ENCODE data around the gene PTPRB. TPM values are rescaled to one million over a fixed set of nuclear protein-coding genes. Genes with fewer than 3 reads are reported as not detected.

Gene PTPRB
- total RNA-seq, 4 donors from 2014 or later, result 2.0 to 15.9 (median 8.0) TPM

GRCh38 chr12:70487440-70487839, 149.8 kb downstream of the PTPRB start:
- no peak for DNase-seq (ENCODE audit: low spot score in 2 of 2)
- TF ChIP-seq EP300 (IDR thresholded peaks at IDR 0.05) (no peak), POLR2A (IDR thresholded peaks at IDR 0.05) (no peak), POLR2AphosphoS5 (IDR thresholded peaks at IDR 0.05) (no peak)
- TF ChIP-seq, protein P1, sequence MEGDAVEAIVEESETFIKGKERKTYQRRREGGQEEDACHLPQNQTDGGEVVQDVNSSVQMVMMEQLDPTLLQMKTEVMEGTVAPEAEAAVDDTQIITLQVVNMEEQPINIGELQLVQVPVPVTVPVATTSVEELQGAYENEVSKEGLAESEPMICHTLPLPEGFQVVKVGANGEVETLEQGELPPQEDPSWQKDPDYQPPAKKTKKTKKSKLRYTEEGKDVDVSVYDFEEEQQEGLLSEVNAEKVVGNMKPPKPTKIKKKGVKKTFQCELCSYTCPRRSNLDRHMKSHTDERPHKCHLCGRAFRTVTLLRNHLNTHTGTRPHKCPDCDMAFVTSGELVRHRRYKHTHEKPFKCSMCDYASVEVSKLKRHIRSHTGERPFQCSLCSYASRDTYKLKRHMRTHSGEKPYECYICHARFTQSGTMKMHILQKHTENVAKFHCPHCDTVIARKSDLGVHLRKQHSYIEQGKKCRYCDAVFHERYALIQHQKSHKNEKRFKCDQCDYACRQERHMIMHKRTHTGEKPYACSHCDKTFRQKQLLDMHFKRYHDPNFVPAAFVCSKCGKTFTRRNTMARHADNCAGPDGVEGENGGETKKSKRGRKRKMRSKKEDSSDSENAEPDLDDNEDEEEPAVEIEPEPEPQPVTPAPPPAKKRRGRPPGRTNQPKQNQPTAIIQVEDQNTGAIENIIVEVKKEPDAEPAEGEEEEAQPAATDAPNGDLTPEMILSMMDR (IDR thresholded peaks at IDR 0.05), result no peak
- Histone ChIP-seq H3K27me3 (no peaks in the 10 kb centered on the region), H3K27ac (no peak overlapping the region), H3K36me3 (no peaks in the 10 kb centered on the region), H3K9me3 (no peaks in the 10 kb centered on the region), H3K4me1 (no peaks in the 10 kb centered on the region), H3K4me3 (no peak overlapping the region)
- 77% methylated on average over 2 of the region's 2 CpGs for WGBS

- DNase-seq (ENCODE audit: low spot score in 2 of 2), result no peak
- TF ChIP-seq, protein P1 (IDR thresholded peaks at IDR 0.05), result no peak
- TF ChIP-seq POLR2A (IDR thresholded peaks at IDR 0.05), result no peak
- Histone ChIP-seq H3K27ac (no peak overlapping the region), H3K4me3 (no peak overlapping the region), H3K27me3 (no peaks in the 10 kb centered on the region), H3K36me3 (no peaks in the 10 kb centered on the region), H3K9me3 (no peaks in the 10 kb centered on the region), H3K4me1 (no peaks in the 10 kb centered on the region)
- WGBS, result 54% methylated on average over 2 of the region's 2 CpGs
Observed at GRCh38 chr12:70486588-70486987, 150.6 kb downstream of the PTPRB start.

- TF ChIP-seq EP300 (IDR thresholded peaks at IDR 0.05) (no peak), POLR2AphosphoS5 (IDR thresholded peaks at IDR 0.05) (no peak), POLR2A (IDR thresholded peaks at IDR 0.05) (no peak)
- TF ChIP-seq, protein P1 (IDR thresholded peaks at IDR 0.05), result no peak
- 89% methylated on average over 3 of the region's 3 CpGs for WGBS
- H3K4me3 ChIP-seq, result no peak overlapping the region
- H3K27ac ChIP-seq, result no peak overlapping the region
- no peaks in the 10 kb centered on the region for H3K9me3 ChIP-seq
- H3K4me1 ChIP-seq, result no peaks in the 10 kb centered on the region
- H3K36me3 ChIP-seq, result no peaks in the 10 kb centered on the region
- no peaks in the 10 kb centered on the region for H3K27me3 ChIP-seq
- no peak for DNase-seq (ENCODE audit: low spot score in 2 of 2)
Observed at GRCh38 chr12:70485704-70486103, 151.5 kb downstream of the PTPRB start.

GRCh38 chr12:70484464-70484863, 152.8 kb downstream of the PTPRB start:
- Histone ChIP-seq H3K27ac (no peak overlapping the region), H3K27me3 (no peaks in the 10 kb centered on the region), H3K4me1 (no peaks in the 10 kb centered on the region), H3K4me3 (no peak overlapping the region), H3K36me3 (no peaks in the 10 kb centered on the region), H3K9me3 (no peaks in the 10 kb centered on the region)
- DNase-seq (ENCODE audit: low spot score in 2 of 2), result no peak
- no peak for TF ChIP-seq EP300 (IDR thresholded peaks at IDR 0.05)
- no peak for TF ChIP-seq POLR2AphosphoS5 (IDR thresholded peaks at IDR 0.05)
- TF ChIP-seq POLR2A (IDR thresholded peaks at IDR 0.05), result no peak
- TF ChIP-seq, protein P1 (IDR thresholded peaks at IDR 0.05), result no peak
- 81% methylated on average over 1 of the region's 1 CpG for WGBS

GRCh38 chr12:70482764-70483163, 154.5 kb downstream of the PTPRB start:
- H3K27ac ChIP-seq, result no peak overlapping the region
- H3K4me1 ChIP-seq, result no peaks in the 10 kb centered on the region
- no peak for TF ChIP-seq EP300 (IDR thresholded peaks at IDR 0.05)
- TF ChIP-seq, protein P1 (IDR thresholded peaks at IDR 0.05), result no peak
- no peak for TF ChIP-seq POLR2A (IDR thresholded peaks at IDR 0.05)
- no peak for TF ChIP-seq POLR2AphosphoS5 (IDR thresholded peaks at IDR 0.05)
- no peaks in the 10 kb centered on the region for H3K9me3 ChIP-seq
- no peaks in the 10 kb centered on the region for H3K27me3 ChIP-seq
- no peaks in the 10 kb centered on the region for H3K36me3 ChIP-seq
- no peak for DNase-seq (ENCODE audit: low spot score in 2 of 2)
- 65% methylated on average over 1 of the region's 1 CpG for WGBS
- no peak overlapping the region for H3K4me3 ChIP-seq

Measured in suprapubic skin (tissue), 4 donors.